MM.1S (cell line): ENCODE data around the gene SCGN.

Experiments used
- DNase-seq: peaks from one replicate; pipeline ENCODE4 v3.0.0-alpha.2; 2015
- H2AFZ ChIP-seq: fragments of 300-600 bp; sonication (generic); 2 replicates; pipeline ENCODE4 v1.6.0; 2016; ENCODE audit warnings: antibody characterized with exemption, low read length
- H3F3A ChIP-seq: fragments of 300-600 bp; sonication (generic); 2 replicates; pipeline ENCODE4 v1.6.1; 2016; ENCODE audit warnings: mild to moderate bottlenecking, antibody characterized with exemption, low read length, moderate library complexity, mixed read lengths; ENCODE audit not compliant: insufficient read depth
- H3K27ac ChIP-seq: fragments of 300-600 bp; sonication (generic); 2 replicates; pipeline ENCODE4 v1.5.1; 2016; ENCODE audit warnings: mild to moderate bottlenecking, low read length
- H3K27me3 ChIP-seq: fragments of 300-600 bp; sonication (generic); replicated peaks from 2 replicates; pipeline ENCODE4 v1.6.0; 2016; ENCODE audit warnings: low read length; ENCODE audit not compliant: insufficient read depth
- H3K36me3 ChIP-seq: fragments of 300-600 bp; sonication (generic); replicated peaks from 2 replicates; pipeline ENCODE4 v1.6.1; 2016; ENCODE audit warnings: mild to moderate bottlenecking, low read length, mixed read lengths; ENCODE audit not compliant: insufficient read depth
- H3K4me1 ChIP-seq: fragments of 300-600 bp; sonication (generic); 2 replicates; pipeline ENCODE4 v1.6.1; 2016; ENCODE audit warnings: low read length, mixed read lengths
- H3K4me2 ChIP-seq: fragments of 300-600 bp; sonication (generic); 2 replicates; pipeline ENCODE4 v1.6.0; 2016; ENCODE audit warnings: low read depth, low read length
- H3K4me3 ChIP-seq: fragments of 300-600 bp; sonication (generic); 2 replicates; pipeline ENCODE4 v1.5.1; 2016; ENCODE audit warnings: low read length, mixed read lengths
- H3K79me2 ChIP-seq: fragments of 300-600 bp; sonication (generic); 2 replicates; pipeline ENCODE4 v1.6.1; 2016; ENCODE audit warnings: mixed run types, low read length, mixed read lengths
- H3K9ac ChIP-seq: fragments of 300-600 bp; sonication (generic); 2 replicates; pipeline ENCODE4 v1.6.1; 2016; ENCODE audit warnings: low read length, mixed read lengths
- H3K9me2 ChIP-seq: fragments of 300-600 bp; sonication (generic); replicated peaks from 2 replicates; pipeline ENCODE4 v1.6.1; 2016; ENCODE audit warnings: mild to moderate bottlenecking, low read length, mixed read lengths; ENCODE audit not compliant: insufficient read depth
- H3K9me3 ChIP-seq: fragments of 300-600 bp; sonication (generic); replicated peaks from 2 replicates; pipeline ENCODE4 v1.6.1; 2016; ENCODE audit warnings: mild to moderate bottlenecking, low read length, mixed read lengths; ENCODE audit not compliant: insufficient read depth
- H4K20me1 ChIP-seq: fragments of 300-600 bp; sonication (generic); 2 replicates; pipeline ENCODE4 v1.6.1; 2016; ENCODE audit warnings: mild to moderate bottlenecking, low read length, moderate library complexity, mixed read lengths; ENCODE audit not compliant: insufficient read depth
- EZH2 ChIP-seq: fragments of 300-600 bp; sonication (generic); optimal IDR thresholded peaks from 2 replicates; pipeline ENCODE3; 2017; ENCODE audit warnings: low read depth, mild to moderate bottlenecking, antibody characterized with exemption, low read length, mixed read lengths
- EZH2phosphoT487 ChIP-seq: fragments of 300-600 bp; sonication (generic); IDR thresholded peaks from 2 replicates; pipeline ENCODE4 v1.6.1; 2018; ENCODE audit warnings: antibody characterized with exemption, low read length
- TF ChIP-seq, protein P1 (sequence below): fragments of 300-600 bp; sonication (generic); IDR thresholded peaks from 2 replicates; pipeline ENCODE4 v1.5.1; 2016; ENCODE audit warnings: antibody characterized with exemption, low read length, mixed read lengths

Gene SCGN

GRCh38 chr6:25641940-25642666, 9.9 kb upstream of the SCGN start:
- H3F3A ChIP-seq: no peaks in the 10 kb centered on the region
- no peak overlapping the region for H2AFZ ChIP-seq
- H3K9me2 ChIP-seq: no peaks in the 10 kb centered on the region
- no peak overlapping the region for H3K4me3 ChIP-seq
- no peaks in the 10 kb centered on the region for H3K36me3 ChIP-seq
- no peak for TF ChIP-seq EZH2
- TF ChIP-seq, protein P1, sequence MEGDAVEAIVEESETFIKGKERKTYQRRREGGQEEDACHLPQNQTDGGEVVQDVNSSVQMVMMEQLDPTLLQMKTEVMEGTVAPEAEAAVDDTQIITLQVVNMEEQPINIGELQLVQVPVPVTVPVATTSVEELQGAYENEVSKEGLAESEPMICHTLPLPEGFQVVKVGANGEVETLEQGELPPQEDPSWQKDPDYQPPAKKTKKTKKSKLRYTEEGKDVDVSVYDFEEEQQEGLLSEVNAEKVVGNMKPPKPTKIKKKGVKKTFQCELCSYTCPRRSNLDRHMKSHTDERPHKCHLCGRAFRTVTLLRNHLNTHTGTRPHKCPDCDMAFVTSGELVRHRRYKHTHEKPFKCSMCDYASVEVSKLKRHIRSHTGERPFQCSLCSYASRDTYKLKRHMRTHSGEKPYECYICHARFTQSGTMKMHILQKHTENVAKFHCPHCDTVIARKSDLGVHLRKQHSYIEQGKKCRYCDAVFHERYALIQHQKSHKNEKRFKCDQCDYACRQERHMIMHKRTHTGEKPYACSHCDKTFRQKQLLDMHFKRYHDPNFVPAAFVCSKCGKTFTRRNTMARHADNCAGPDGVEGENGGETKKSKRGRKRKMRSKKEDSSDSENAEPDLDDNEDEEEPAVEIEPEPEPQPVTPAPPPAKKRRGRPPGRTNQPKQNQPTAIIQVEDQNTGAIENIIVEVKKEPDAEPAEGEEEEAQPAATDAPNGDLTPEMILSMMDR: no peak
- no peak for TF ChIP-seq EZH2phosphoT487
- no peak overlapping the region for H3K27ac ChIP-seq
- H3K9ac ChIP-seq: no peak overlapping the region
- H3K9me3 ChIP-seq: no peaks in the 10 kb centered on the region
- no peaks in the 10 kb centered on the region for H3K27me3 ChIP-seq
- H3K4me2 ChIP-seq: no peak overlapping the region
- no peaks in the 10 kb centered on the region for H3K79me2 ChIP-seq
- H3K4me1 ChIP-seq: no peaks in the 10 kb centered on the region
- no peaks in the 10 kb centered on the region for H4K20me1 ChIP-seq
- DNase-seq: no peak

DNA sequence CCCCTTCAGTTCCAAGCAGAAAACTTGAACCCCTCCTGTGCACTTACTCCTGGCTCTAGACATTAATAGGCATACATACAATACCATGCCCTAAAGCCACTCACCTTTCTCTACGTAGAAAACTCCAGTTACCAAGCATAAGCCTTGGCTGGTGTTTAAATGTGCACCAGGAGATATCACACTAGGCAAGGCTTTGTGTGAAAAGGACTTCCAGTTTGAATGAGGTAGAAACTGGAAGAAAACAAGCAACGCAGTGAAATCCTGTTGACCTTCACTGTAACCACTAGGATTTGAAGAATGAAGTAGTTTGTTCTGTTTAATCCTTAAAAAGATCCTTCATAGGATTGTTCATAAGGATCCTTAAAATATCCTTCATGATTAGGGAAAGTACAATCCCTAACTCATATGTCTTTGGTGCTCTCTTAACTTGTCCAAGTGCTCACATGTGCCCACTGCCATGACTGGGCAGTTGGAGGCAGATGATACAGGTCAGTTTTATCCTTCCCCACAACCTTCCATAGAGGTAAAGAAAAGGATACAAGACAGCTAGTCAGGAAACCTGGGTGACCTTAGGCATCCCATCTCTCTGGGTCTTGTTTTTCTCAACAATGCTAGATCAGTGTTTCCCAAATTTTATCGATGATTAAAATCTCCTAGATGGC, 9.2 kb upstream of the SCGN start:
- no peak overlapping the region for H3K27ac ChIP-seq
- H3K36me3 ChIP-seq: no peaks in the 10 kb centered on the region
- no peaks in the 10 kb centered on the region for H3K9me2 ChIP-seq
- H3K4me3 ChIP-seq: no peak overlapping the region
- no peaks in the 10 kb centered on the region for H3K27me3 ChIP-seq
- no peaks in the 10 kb centered on the region for H4K20me1 ChIP-seq
- TF ChIP-seq, protein P1: no peak
- TF ChIP-seq EZH2phosphoT487 (no peak), EZH2 (no peak)
- H3K79me2 ChIP-seq: no peaks in the 10 kb centered on the region
- H3K4me2 ChIP-seq: no peak overlapping the region
- no peaks in the 10 kb centered on the region for H3K4me1 ChIP-seq
- H3K9me3 ChIP-seq: no peaks in the 10 kb centered on the region
- no peaks in the 10 kb centered on the region for H3F3A ChIP-seq
- H2AFZ ChIP-seq: no peak overlapping the region
- no peak for DNase-seq
- H3K9ac ChIP-seq: no peak overlapping the region

DNA sequence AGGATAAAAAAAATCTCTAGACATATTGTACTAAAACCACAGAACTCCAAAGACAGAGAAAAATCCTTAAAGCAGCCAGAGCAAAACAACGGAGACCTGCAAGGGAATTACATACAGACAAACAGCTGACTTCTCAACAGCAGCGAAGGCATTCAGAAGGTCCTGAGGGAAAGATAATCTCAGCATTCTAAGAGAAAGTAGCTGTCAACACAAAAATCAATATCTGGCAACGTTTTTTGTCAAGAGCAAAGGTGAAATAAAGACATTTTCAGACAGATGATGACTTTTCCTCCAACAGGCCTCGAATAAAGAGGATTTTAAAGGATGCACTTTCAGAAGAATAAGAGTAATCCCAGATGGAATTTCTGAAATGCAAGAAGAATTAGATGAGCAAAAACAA, 6.1 kb upstream of the SCGN start:
- no peaks in the 10 kb centered on the region for H3K9me2 ChIP-seq
- H2AFZ ChIP-seq: no peak overlapping the region
- no peaks in the 10 kb centered on the region for H3K4me1 ChIP-seq
- no peaks in the 10 kb centered on the region for H3K27me3 ChIP-seq
- H3K4me2 ChIP-seq: no peak overlapping the region
- H3K9ac ChIP-seq: no peak overlapping the region
- H4K20me1 ChIP-seq: no peaks in the 10 kb centered on the region
- H3K9me3 ChIP-seq: no peaks in the 10 kb centered on the region
- DNase-seq: no peak
- no peaks in the 10 kb centered on the region for H3K79me2 ChIP-seq
- no peaks in the 10 kb centered on the region for H3K36me3 ChIP-seq
- no peak overlapping the region for H3K4me3 ChIP-seq
- H3K27ac ChIP-seq: no peak overlapping the region
- H3F3A ChIP-seq: no peaks in the 10 kb centered on the region
- TF ChIP-seq, protein P1: no peak
- no peak for TF ChIP-seq EZH2
- no peak for TF ChIP-seq EZH2phosphoT487
